ENCODE data around the gene STK24. TPM values are rescaled to one million over a fixed set of nuclear protein-coding genes. Genes with fewer than 3 reads are reported as not detected.

STK24 gene
- total RNA-seq, 2 donors from 2014 or later = 35.0 to 56.7 TPM

- peaks cover 21% of the 10 kb centered on the region for H3K4me1 ChIP-seq
- no peaks in the 10 kb centered on the region for H3K27me3 ChIP-seq
- intact Hi-C loops (cut with DNase I) = no loop called here
- no peak overlapping the region for H3K27ac ChIP-seq
- peaks cover 0 to 12% of the 10 kb centered on the region in 2 donors for H3K36me3 ChIP-seq (replicated peaks in 1 of 2; ENCODE audit: insufficient read depth in 1 of 2, low read depth in 2 of 2)
- DNase-seq (no peak), ATAC-seq (no peak)
- no peaks in the 10 kb centered on the region for H3K9me3 ChIP-seq
- no peak for TF ChIP-seq POLR2A (IDR thresholded peaks at IDR 0.05)
- TF ChIP-seq, protein P1, sequence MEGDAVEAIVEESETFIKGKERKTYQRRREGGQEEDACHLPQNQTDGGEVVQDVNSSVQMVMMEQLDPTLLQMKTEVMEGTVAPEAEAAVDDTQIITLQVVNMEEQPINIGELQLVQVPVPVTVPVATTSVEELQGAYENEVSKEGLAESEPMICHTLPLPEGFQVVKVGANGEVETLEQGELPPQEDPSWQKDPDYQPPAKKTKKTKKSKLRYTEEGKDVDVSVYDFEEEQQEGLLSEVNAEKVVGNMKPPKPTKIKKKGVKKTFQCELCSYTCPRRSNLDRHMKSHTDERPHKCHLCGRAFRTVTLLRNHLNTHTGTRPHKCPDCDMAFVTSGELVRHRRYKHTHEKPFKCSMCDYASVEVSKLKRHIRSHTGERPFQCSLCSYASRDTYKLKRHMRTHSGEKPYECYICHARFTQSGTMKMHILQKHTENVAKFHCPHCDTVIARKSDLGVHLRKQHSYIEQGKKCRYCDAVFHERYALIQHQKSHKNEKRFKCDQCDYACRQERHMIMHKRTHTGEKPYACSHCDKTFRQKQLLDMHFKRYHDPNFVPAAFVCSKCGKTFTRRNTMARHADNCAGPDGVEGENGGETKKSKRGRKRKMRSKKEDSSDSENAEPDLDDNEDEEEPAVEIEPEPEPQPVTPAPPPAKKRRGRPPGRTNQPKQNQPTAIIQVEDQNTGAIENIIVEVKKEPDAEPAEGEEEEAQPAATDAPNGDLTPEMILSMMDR (IDR thresholded peaks at IDR 0.05) = no peak
- WGBS, 2 donors = 91 to 92% methylated on average over 18 of the region's 18 CpGs
- no peak overlapping the region for H3K4me3 ChIP-seq
Observed at GRCh38 chr13:98462241-98462882, 114.5 kb downstream of the STK24 start.

GRCh38 chr13:98461486-98462240, 115.2 kb downstream of the STK24 start:
- no peak for DNase-seq
- intact Hi-C loops (cut with DNase I) = no loop called here

DNA sequence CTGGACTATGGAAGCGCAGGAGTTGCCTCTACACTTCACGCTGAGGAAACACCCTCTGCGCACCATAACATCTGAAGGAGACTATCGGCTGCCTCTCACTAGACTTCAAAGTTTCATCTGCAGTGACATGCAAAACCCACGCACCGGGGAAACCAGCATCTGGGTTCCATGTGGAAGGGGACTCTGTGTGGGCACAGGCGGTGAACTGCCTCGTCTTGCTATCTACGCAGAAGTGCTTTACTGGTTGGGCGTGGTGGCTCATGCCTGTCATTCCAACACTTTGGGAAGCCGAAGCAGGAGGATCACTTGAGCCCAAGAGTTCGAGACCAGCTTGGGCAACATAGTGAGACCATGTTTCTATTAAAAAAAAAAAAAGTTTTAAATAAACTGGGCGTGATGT, 116.4 kb downstream of the STK24 start:
- intact Hi-C loops (cut with DNase I) = no loop called here
- no peak overlapping the region for H3K27ac ChIP-seq
- no peak overlapping the region for H3K4me3 ChIP-seq
- H3K9me3 ChIP-seq = no peaks in the 10 kb centered on the region
- TF ChIP-seq POLR2A (IDR thresholded peaks at IDR 0.05) = no peak
- TF ChIP-seq, protein P1 (IDR thresholded peaks at IDR 0.05) = no peak
- H3K4me1 ChIP-seq = peaks cover 4% of the 10 kb centered on the region
- no peaks in the 10 kb centered on the region for H3K27me3 ChIP-seq
- H3K36me3 ChIP-seq (replicated peaks in 1 of 2; ENCODE audit: insufficient read depth in 1 of 2, low read depth in 2 of 2) = peaks cover 0 to 12% of the 10 kb centered on the region in 2 donors
- no peak for ATAC-seq
- WGBS, 2 donors = 88 to 89% methylated on average over 13 of the region's 13 CpGs
- DNase-seq = no peak

More at GRCh38 chr13:98461486-98462240, 115.2 kb downstream of the STK24 start:
- peaks cover 0 to 12% of the 10 kb centered on the region in 2 donors for H3K36me3 ChIP-seq (replicated peaks in 1 of 2; ENCODE audit: insufficient read depth in 1 of 2, low read depth in 2 of 2)
- no peaks in the 10 kb centered on the region for H3K9me3 ChIP-seq
- H3K4me1 ChIP-seq = peaks cover 14% of the 10 kb centered on the region
- H3K27me3 ChIP-seq = no peaks in the 10 kb centered on the region
- ATAC-seq = no peak
- WGBS, 2 donors = 89 to 94% methylated on average over 15 to 16 of the region's 16 CpGs
- no peak overlapping the region for H3K27ac ChIP-seq
- no peak overlapping the region for H3K4me3 ChIP-seq
- TF ChIP-seq, protein P1 (IDR thresholded peaks at IDR 0.05) = no peak
- TF ChIP-seq POLR2A (IDR thresholded peaks at IDR 0.05) = no peak

- peaks cover under 1% of the 10 kb centered on the region for H3K4me1 ChIP-seq
- no peak overlapping the region for H3K27ac ChIP-seq
- TF ChIP-seq, protein P1 (IDR thresholded peaks at IDR 0.05) = no peak
- no peak for TF ChIP-seq POLR2A (IDR thresholded peaks at IDR 0.05)
- H3K36me3 ChIP-seq (replicated peaks in 1 of 2; ENCODE audit: insufficient read depth in 1 of 2, low read depth in 2 of 2) = peaks cover 0 to 12% of the 10 kb centered on the region in 2 donors
- DNase-seq (no peak), ATAC-seq (no peak)
- no peaks in the 10 kb centered on the region for H3K9me3 ChIP-seq
- 88 to 91% methylated on average over 13 of the region's 13 CpGs for WGBS, 2 donors
- no peaks in the 10 kb centered on the region for H3K27me3 ChIP-seq
- intact Hi-C loops (cut with DNase I) = no loop called here
- no peak overlapping the region for H3K4me3 ChIP-seq
Observed at GRCh38 chr13:98459721-98460370, 117.1 kb downstream of the STK24 start.
